HFF-Myc (cell line): ENCODE results near the gene PCGF1.

Source experiments
- DNase-seq: peaks from one replicate; pipeline ENCODE4 v3.0.0-alpha.2; 2011; ENCODE audit warnings: low read depth; ENCODE audit errors: extremely low read depth
- H3K4me3 ChIP-seq: replicated peaks from 2 replicates; pipeline ENCODE4 v1.5.1; 2011; ENCODE audit warnings: low read depth, mild to moderate bottlenecking, control low read depth, low read length
- CTCF ChIP-seq: IDR thresholded peaks from 2 replicates; pipeline ENCODE4 v1.5.1; 2012; ENCODE audit warnings: mild to moderate bottlenecking, low read depth, low read length, control low read depth; ENCODE audit errors: missing control alignments

Gene PCGF1

DNA sequence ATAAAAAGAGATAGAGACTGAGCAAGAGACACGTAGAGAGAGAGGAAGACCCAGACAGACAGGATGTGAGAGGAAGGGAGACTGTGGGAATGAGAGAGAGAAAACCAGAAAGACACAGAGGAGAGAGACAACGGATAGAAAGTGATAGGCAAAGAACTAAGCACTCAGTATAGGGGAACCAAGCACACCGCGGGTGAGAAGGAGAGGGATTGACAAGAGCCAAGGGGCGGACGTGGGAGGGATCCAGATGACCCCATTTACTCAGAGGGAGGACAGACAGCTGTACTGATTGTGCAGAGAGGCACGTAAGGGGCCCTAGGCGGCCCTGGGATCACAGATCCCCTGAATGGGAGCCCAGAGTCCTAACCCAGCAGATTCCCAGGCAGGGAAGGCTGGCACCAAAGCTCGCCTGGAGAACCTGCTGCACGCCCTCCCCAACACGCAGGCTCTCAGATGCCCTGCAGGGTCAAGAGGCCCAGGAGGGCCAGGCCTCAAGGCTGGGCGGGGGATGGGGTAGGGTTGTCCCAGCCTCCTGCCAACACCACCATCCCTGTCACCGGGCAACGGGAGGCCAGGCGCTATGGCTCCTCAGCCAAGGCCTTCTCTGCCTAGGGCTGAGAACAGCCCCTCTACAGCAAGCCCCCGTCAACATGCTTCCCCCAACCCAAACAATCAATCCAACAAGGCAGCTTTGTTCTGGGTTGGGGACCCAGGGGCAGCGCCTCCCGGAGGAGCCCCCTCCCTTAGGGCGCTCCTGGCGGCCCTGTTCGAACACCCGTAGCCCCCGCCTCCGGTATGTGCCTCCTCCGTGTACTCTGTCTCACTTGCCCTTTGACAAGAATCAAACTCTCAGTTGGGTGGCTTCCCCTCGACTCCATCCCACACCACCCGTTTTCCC is 45.7 kb upstream of the PCGF1 start:
- H3K4me3 ChIP-seq: peak overlapping the region; percentile 73
- no peak for DNase-seq
- no peak for TF ChIP-seq CTCF

DNA sequence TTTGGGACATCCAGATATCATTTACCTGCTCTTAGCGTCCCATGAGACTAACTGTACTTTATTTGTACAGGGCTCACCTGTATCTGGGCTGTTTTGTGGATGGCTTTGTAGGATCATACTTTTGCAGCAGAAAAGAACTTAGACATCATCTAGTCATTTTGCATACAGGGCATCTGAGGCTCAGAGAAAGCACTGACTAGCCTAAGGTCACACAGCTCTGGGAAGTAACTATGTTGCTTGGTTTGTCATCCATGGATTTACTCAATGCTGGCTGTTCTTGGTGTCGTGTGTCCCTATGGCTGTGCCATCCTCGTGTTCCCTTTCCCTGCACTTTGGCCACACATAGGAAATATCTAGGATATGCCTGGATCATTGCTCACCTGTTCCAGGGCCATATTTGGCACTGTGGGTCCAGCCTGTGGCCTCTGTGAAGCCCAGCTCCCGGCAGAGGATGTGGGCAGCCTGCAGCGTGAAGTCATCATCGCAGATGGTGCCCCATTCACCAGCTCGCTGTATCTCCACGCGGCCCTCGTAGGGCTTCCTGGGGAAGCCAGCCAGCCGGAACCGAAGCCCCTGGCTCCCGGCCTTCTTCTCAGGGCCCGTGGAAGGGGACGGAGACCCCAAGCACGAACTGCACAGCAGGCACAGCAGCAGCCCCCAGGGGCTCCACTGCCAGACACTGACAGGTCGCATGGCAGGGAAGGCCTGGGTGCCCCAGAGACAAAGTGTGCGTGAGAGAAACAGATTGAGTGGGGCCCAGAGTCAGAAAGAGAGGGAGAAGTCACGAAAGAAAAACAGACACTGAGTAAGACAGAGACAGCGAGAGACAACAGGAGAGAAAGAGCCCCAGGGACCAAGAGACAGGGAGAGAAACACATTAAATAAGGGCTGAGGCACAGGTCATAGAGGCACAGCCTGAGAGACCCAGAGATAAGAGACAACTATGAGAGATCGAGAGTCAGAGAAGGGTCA is 44.7 kb upstream of the PCGF1 start:
- TF ChIP-seq CTCF: no peak
- DNase-seq: no peak
- H3K4me3 ChIP-seq: peak overlapping the region; percentile 73

GRCh38 chr2:74551530-74551929 is 44.0 kb upstream of the PCGF1 start:
- DNase-seq: no peak
- peak overlapping the region; percentile 73 for H3K4me3 ChIP-seq
- no peak for TF ChIP-seq CTCF

DNA sequence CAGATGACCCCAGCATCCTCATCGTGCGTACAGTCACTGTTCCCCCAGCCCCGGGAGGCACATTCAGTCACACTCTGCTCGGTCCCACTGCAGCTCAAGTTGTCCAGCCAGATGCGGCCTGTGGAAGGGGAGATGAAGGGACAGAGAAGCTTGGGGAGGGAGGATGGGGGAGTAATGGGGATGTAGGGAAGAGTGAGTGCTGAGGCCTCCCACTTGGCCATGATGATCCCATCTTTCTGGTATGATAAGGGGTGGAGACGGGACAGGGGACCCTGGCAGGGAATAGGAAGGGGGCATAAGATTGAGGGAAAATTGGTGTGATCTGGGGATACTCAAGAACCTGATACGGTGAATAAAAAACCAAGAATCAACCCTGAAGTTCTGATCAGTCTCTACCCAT is 42.7 kb upstream of the PCGF1 start:
- TF ChIP-seq CTCF: no peak
- peak overlapping the region; percentile 58 for H3K4me3 ChIP-seq

DNA sequence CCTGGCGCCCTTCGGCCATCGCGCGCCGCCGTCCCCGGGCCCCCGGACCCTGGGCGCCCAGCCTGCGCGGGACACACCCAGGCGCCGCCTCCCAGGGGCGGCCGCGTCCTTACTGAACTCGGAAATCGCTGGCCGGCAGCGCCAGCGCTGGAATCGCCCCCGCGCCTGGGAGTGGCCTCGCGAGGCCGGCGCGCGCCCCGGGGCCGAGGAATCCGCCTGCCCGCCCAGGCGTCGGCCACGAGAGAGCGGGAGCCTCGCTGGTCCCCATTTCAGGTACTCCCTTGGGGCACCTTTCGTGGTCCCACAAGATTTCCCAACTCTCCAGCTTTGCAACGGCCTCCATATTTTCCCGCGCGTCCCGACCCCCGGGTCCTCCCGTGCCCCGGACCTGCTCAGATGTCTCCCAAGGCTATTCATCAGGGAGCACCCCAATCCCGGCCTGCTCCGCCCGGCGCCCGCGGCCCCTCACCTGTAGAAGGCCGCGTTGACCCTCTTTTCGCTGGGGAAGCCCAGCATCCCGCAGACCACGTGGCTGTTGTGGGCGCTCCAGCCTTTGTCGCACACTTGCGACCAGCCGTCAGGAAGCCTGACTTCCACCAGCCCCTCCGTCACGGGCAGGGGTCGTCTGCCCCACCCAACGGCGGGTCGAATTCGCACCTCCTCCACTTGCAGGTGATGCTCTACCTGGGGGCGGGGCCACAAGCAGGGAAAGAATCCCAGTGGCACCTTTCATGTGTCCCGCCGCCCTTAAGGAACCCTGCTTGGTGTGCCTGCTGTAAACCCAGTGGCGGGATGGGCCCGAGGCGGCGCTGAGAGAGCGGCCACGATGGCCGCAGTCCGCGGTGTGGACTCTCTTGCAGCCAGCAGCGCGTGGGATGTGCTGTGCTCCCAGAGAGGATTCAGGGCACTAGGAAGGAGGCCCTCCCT is 41.7 kb upstream of the PCGF1 start:
- TF ChIP-seq CTCF: no peak
- no peak for DNase-seq
- peak overlapping the region; percentile 58 for H3K4me3 ChIP-seq

More for the DNA sequence above, 42.7 kb upstream of the PCGF1 start:
- DNase-seq: no peak

DNA sequence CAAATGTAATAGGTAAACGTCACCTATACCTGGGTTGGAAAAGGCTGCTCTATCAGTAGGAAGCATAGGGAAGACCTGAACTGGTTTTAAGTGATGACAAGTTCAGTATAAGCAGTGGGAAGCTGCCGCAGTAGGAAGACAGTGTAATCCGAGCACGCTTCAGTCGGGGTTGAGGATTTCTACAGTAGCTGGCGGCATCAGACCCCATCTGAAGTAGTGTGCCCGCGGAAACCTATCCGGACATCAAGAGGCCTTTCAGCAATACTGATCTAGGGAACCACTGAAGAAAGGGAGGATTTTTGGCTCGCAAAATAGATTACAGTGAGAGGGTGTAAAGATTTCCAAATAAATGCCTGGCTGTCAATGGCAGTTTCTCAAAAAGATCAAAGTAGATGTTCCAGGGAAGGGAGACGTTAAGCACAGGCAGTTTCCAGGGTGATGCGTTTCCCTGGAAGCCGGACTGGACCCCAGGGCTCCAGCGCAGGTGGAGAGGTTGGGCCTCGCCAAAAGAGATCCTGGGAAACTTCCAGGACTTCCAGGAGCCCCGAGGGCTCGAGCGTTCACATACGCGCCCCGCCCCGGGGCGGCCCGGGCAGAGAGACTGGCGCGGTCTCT is 40.9 kb upstream of the PCGF1 start:
- peak overlapping the region; percentile 58 for H3K4me3 ChIP-seq
- TF ChIP-seq CTCF: no peak
- no peak for DNase-seq
